Natural killer cell treated with Interleukin-12 subunit alpha and Interleukin-12 subunit beta and Interleukin-15 and Interleukin-18, amount 100 ng/mL, for 72 hours (primary cell): ENCODE results near the gene GFOD1. TPM values are rescaled to one million over a fixed set of nuclear protein-coding genes. Genes with fewer than 3 reads are reported as not detected.
"Not testable (repeated sequence)": the region's sequence is repeated elsewhere in the genome, so short reads cannot be mapped to it uniquely, and the experiment has no call there.

ENCODE experiments used
- ATAC-seq, 2 donors: fragments of 150-1000 bp; cut with Tn5 transposase in 1 of 2; sonication (Bioruptor Pico), chemical (Tn5 transposase) in 1 of 2; 2 replicates each; pipeline ENCODE4 v1.10.0; 2021
- DNase-seq: peaks from one replicate; pipeline ENCODE4 v3.0.0; 2022; ENCODE audit warnings: low spot score
- H3K27ac Mint-ChIP-seq, 2 donors: 1 replicate in 1 of 2; 2 replicates in 1 of 2; pipeline ENCODE4 v1.8.0; 2022; ENCODE audit warnings: mixed read lengths in 2 of 2, mild to moderate bottlenecking in 1 of 2, moderate library complexity in 1 of 2
- H3K27me3 Mint-ChIP-seq, 2 donors: 1 replicate in 1 of 2; 2 replicates in 1 of 2; pipeline ENCODE4 v1.8.0; 2022; ENCODE audit warnings: mixed read lengths in 2 of 2
- H3K36me3 Mint-ChIP-seq: one replicate; pipeline ENCODE4 v1.8.0; 2022; ENCODE audit warnings: mixed read lengths
- H3K4me1 Mint-ChIP-seq, 2 donors: 1 replicate in 1 of 2; 2 replicates in 1 of 2; pipeline ENCODE4 v1.8.0; 2022; ENCODE audit warnings: low read depth in 2 of 2, mixed read lengths in 2 of 2, mild to moderate bottlenecking in 1 of 2
- H3K4me3 Mint-ChIP-seq: one replicate; pipeline ENCODE4 v1.8.0; 2022; ENCODE audit warnings: mixed read lengths
- H3K9me3 Mint-ChIP-seq: 2 replicates; pipeline ENCODE4 v1.8.0; 2022; ENCODE audit warnings: mixed read lengths
- total RNA-seq, 2 donors: library from RNA; stranded (reverse); gene quantifications; one replicate each; pipeline ENCODE4 v1.2.3, GENCODE V29; 2022

The GFOD1 gene
- total RNA-seq, 2 donors from 2014 or later = 9.7 to 12.1 TPM

GRCh38 chr6:13346245-13346644, 141.2 kb downstream of the GFOD1 start:
- H3K36me3 Mint-ChIP-seq = no peaks in the 10 kb centered on the region
- no peaks in the 10 kb centered on the region for H3K9me3 Mint-ChIP-seq

GRCh38 chr6:13342414-13343019, 144.9 kb downstream of the GFOD1 start:
- Mint-ChIP-seq H3K4me3 (no peak overlapping the region), H3K36me3 (no peaks in the 10 kb centered on the region), H3K27ac (no peak overlapping the region), H3K9me3 (no peaks in the 10 kb centered on the region), H3K4me1 (peaks cover 15% of the 10 kb centered on the region in 2 donors), H3K27me3 (peaks cover 0 to 2% of the 10 kb centered on the region in 2 donors)
- no peak for DNase-seq
- no peak for ATAC-seq

More at GRCh38 chr6:13346245-13346644, 141.2 kb downstream of the GFOD1 start:
- ATAC-seq (no peak), DNase-seq (no peak)
- Mint-ChIP-seq H3K4me1 (no peaks in the 10 kb centered on the region), H3K27ac (no peak overlapping the region), H3K27me3 (peaks cover 0 to 2% of the 10 kb centered on the region in 2 donors), H3K4me3 (no peak overlapping the region)

GRCh38 chr6:13339863-13340630, 147.4 kb downstream of the GFOD1 start:
- ATAC-seq (no peak), DNase-seq (no peak)
- H3K27ac Mint-ChIP-seq = no peak overlapping the region
- H3K4me3 Mint-ChIP-seq = no peak overlapping the region
- H3K4me1 Mint-ChIP-seq = peaks cover 19 to 21% of the 10 kb centered on the region in 2 donors
- peaks cover 0 to 2% of the 10 kb centered on the region in 2 donors for H3K27me3 Mint-ChIP-seq
- H3K9me3 Mint-ChIP-seq = no peaks in the 10 kb centered on the region
- no peaks in the 10 kb centered on the region for H3K36me3 Mint-ChIP-seq

GRCh38 chr6:13338038-13338437, 149.4 kb downstream of the GFOD1 start:
- Mint-ChIP-seq H3K4me1 (peaks cover 19 to 21% of the 10 kb centered on the region in 2 donors), H3K27me3 (no peaks in the 10 kb centered on the region), H3K4me3 (peak overlapping the region; percentile 66), H3K36me3 (no peaks in the 10 kb centered on the region), H3K9me3 (no peaks in the 10 kb centered on the region), H3K27ac (peak overlapping the region; percentile 65 to 81)
- ATAC-seq (peak in 1 of 2 donors; percentile 46), DNase-seq (no peak)

GRCh38 chr6:13336553-13336952, 150.8 kb downstream of the GFOD1 start:
- DNase-seq (peak; percentile 75), ATAC-seq (peak; percentile 65 to 77)
- Mint-ChIP-seq H3K4me1 (peaks cover 19 to 21% of the 10 kb centered on the region in 2 donors), H3K27ac (peak overlapping the region in 1 of 2 donors; percentile 27), H3K9me3 (no peaks in the 10 kb centered on the region), H3K27me3 (no peaks in the 10 kb centered on the region), H3K4me3 (no peak overlapping the region), H3K36me3 (no peaks in the 10 kb centered on the region)

GRCh38 chr6:13334953-13335352, 152.4 kb downstream of the GFOD1 start:
- H3K36me3 Mint-ChIP-seq = no peaks in the 10 kb centered on the region
- H3K27ac Mint-ChIP-seq = no peak overlapping the region
- no peak for ATAC-seq
- DNase-seq = no peak
- no peak overlapping the region for H3K4me3 Mint-ChIP-seq
- H3K9me3 Mint-ChIP-seq = no peaks in the 10 kb centered on the region
- H3K4me1 Mint-ChIP-seq = peaks cover 13 to 16% of the 10 kb centered on the region in 2 donors
- no peaks in the 10 kb centered on the region for H3K27me3 Mint-ChIP-seq

GRCh38 chr6:13332349-13332706, 155.1 kb downstream of the GFOD1 start:
- ATAC-seq (no peak), DNase-seq (no peak)
- Mint-ChIP-seq H3K27ac (no peak overlapping the region), H3K4me3 (no peak overlapping the region), H3K27me3 (no peaks in the 10 kb centered on the region), H3K36me3 (no peaks in the 10 kb centered on the region), H3K4me1 (peaks cover 17 to 21% of the 10 kb centered on the region in 2 donors), H3K9me3 (no peaks in the 10 kb centered on the region)

GRCh38 chr6:13331516-13332348, 155.7 kb downstream of the GFOD1 start:
- no peak for ATAC-seq
- Mint-ChIP-seq H3K4me3 (no peak overlapping the region), H3K27me3 (no peaks in the 10 kb centered on the region), H3K9me3 (no peaks in the 10 kb centered on the region), H3K4me1 (peaks cover 17 to 21% of the 10 kb centered on the region in 2 donors), H3K36me3 (no peaks in the 10 kb centered on the region), H3K27ac (peak overlapping the region in 1 of 2 donors; percentile 40)
- DNase-seq = no peak

GRCh38 chr6:13328875-13329183, 158.6 kb downstream of the GFOD1 start:
- Mint-ChIP-seq H3K4me1 (peaks cover 12 to 16% of the 10 kb centered on the region in 2 donors), H3K36me3 (no peaks in the 10 kb centered on the region), H3K9me3 (no peaks in the 10 kb centered on the region), H3K4me3 (peak overlapping the region; percentile 89), H3K27ac (peak overlapping the region; percentile 87 to 94), H3K27me3 (no peaks in the 10 kb centered on the region)
- ATAC-seq (no peak), DNase-seq (no peak)

GRCh38 chr6:13328076-13328874, 159.1 kb downstream of the GFOD1 start, which contains the start of gene TBC1D7:
TBC1D7 (minus strand) TSS chr6:13328537; CDS start chr6:13326898, 1,639 bp downstream.
- Mint-ChIP-seq H3K27ac (peak within 1 kb of the TSS; percentile 87 to 94), H3K36me3 (no peaks in the 10 kb centered on the region), H3K27me3 (no peaks in the 10 kb centered on the region), H3K4me1 (peaks cover 12 to 16% of the 10 kb centered on the region in 2 donors), H3K9me3 (no peaks in the 10 kb centered on the region), H3K4me3 (peak within 1 kb of the TSS; percentile 89)
- peak; percentile 95 to 98 for ATAC-seq
- DNase-seq = peak; percentile 96

- no peaks in the 10 kb centered on the region for H3K27me3 Mint-ChIP-seq
- no peak for DNase-seq
- ATAC-seq = no peak
- peak overlapping the region; percentile 87 to 94 for H3K27ac Mint-ChIP-seq
- peaks cover 12 to 16% of the 10 kb centered on the region in 2 donors for H3K4me1 Mint-ChIP-seq
- H3K9me3 Mint-ChIP-seq = no peaks in the 10 kb centered on the region
- H3K4me3 Mint-ChIP-seq = peak overlapping the region; percentile 89
- no peaks in the 10 kb centered on the region for H3K36me3 Mint-ChIP-seq
Observed at GRCh38 chr6:13327691-13328075, 159.7 kb downstream of the GFOD1 start.

- not testable (repeated sequence) for ATAC-seq, H3K4me3 Mint-ChIP-seq, H3K9me3 Mint-ChIP-seq, H3K27ac Mint-ChIP-seq, H3K27me3 Mint-ChIP-seq, DNase-seq, H3K36me3 Mint-ChIP-seq
- peaks cover 12 to 16% of the 10 kb centered on the region in 2 donors for H3K4me1 Mint-ChIP-seq
Observed at GRCh38 chr6:13326031-13326586, 161.3 kb downstream of the GFOD1 start.
